ENCODE measurements around the gene ADPRM. TPM values are rescaled to one million over a fixed set of nuclear protein-coding genes. Genes with fewer than 3 reads are reported as not detected.

Gene ADPRM
- total and polyA plus RNA-seq, 4 donors, result 3.7 to 10.8 (median 6.7) TPM

DNA sequence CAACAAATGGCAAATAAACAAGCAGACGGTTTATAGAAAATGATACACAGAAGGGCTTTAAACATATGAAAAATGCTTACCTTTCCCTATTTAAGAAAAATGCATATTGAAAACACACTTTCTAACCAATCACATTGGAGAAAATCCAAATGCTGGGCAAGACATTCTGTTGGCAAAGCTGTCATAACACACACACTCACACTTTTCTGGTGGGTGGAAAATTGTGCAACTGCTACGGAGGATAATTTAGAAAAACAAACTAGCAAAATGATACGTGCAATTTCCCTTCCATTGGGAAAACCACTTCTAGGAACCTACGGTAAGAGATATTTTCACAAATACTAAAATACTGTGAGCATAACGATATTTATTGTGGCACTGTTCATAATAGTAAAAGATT lies 30.5 kb upstream of the ADPRM start:
- H3K27me3 ChIP-seq (ENCODE audit: control insufficient read depth in 4 of 4, insufficient read depth in 4 of 4, low read length in 3 of 4), result no peaks in the 10 kb centered on the region
- 77% methylated on average over 5 of the region's 5 CpGs for WGBS
- DNase-seq (ENCODE audit: low spot score), result no peak
- H3K9me3 ChIP-seq (ENCODE audit: control insufficient read depth in 4 of 4, low read length in 3 of 4), result no peaks in the 10 kb centered on the region
- no peak overlapping the region for H3K4me3 ChIP-seq (ENCODE audit: low read depth in 1 of 3, low read length in 3 of 3)
- H3K4me1 ChIP-seq (ENCODE audit: control insufficient read depth in 4 of 4, insufficient read depth in 4 of 4, low read length in 3 of 4), result no peaks in the 10 kb centered on the region
- H3K9ac ChIP-seq (ENCODE audit: low read depth in 1 of 2, low read length in 2 of 2), result no peak overlapping the region
- no peak overlapping the region for H3K27ac ChIP-seq (ENCODE audit: low read depth in 1 of 2, low read length in 2 of 2)
- H3K36me3 ChIP-seq (ENCODE audit: control insufficient read depth in 4 of 4, insufficient read depth in 3 of 4, low read depth in 1 of 4, low read length in 3 of 4), result no peaks in the 10 kb centered on the region
- TF ChIP-seq HNF4A (conservative IDR thresholded peaks at IDR 0.05) (no peak), ATF3 (IDR thresholded peaks at IDR 0.05) (no peak), GABPA (IDR thresholded peaks at IDR 0.05 in 1 of 2, conservative IDR thresholded peaks at IDR 0.05 in 1 of 2) (no peak), MAX (IDR thresholded peaks at IDR 0.05) (no peak)

DNA sequence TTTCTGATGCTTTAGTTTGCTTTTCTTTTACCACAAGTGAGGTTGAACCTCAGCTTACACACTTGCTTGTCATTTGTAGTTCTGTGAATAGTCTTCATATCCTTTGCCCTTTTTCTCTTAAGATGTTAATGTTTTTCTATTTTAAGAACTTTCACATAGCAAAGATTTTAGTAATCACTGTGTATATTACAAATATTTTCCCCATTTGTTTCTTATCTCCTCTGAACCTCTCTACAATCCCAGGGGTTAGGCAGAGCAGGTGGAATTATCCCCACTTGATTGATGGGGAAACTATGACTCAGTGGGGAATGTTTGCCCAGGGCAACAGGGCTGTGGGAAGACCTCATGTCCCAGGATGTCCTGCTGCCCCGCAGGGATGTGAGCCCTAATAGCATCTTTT lies 28.6 kb upstream of the ADPRM start:
- Histone ChIP-seq H3K27ac (ENCODE audit: low read depth in 1 of 2, low read length in 2 of 2) (no peak overlapping the region), H3K36me3 (ENCODE audit: control insufficient read depth in 4 of 4, insufficient read depth in 3 of 4, low read depth in 1 of 4, low read length in 3 of 4) (no peaks in the 10 kb centered on the region), H3K27me3 (ENCODE audit: control insufficient read depth in 4 of 4, insufficient read depth in 4 of 4, low read length in 3 of 4) (no peaks in the 10 kb centered on the region), H3K4me3 (ENCODE audit: low read depth in 1 of 3, low read length in 3 of 3) (no peak overlapping the region), H3K4me1 (ENCODE audit: control insufficient read depth in 4 of 4, insufficient read depth in 4 of 4, low read length in 3 of 4) (no peaks in the 10 kb centered on the region), H3K9ac (ENCODE audit: low read depth in 1 of 2, low read length in 2 of 2) (no peak overlapping the region), H3K9me3 (ENCODE audit: control insufficient read depth in 4 of 4, low read length in 3 of 4) (no peaks in the 10 kb centered on the region)
- TF ChIP-seq HNF4G (IDR thresholded peaks at IDR 0.05) (no peak), TAF1 (conservative IDR thresholded peaks at IDR 0.05) (no peak), YY1 (IDR thresholded peaks at IDR 0.05) (no peak), NR2F2 (IDR thresholded peaks at IDR 0.05) (no peak), JUND (IDR thresholded peaks at IDR 0.05) (no peak), RAD21 (IDR thresholded peaks at IDR 0.05) (no peak)
- DNase-seq (ENCODE audit: low spot score), result no peak
- WGBS, result 86% methylated on average over 1 of the region's 1 CpG

GRCh38 chr17:10673312-10673711 lies 24.1 kb upstream of the ADPRM start:
- no peak for DNase-seq (ENCODE audit: low spot score)
- Histone ChIP-seq H3K36me3 (ENCODE audit: control insufficient read depth in 4 of 4, insufficient read depth in 3 of 4, low read depth in 1 of 4, low read length in 3 of 4) (peaks cover 1 to 17% (median 11%) of the 10 kb centered on the region in 4 donors), H3K27ac (ENCODE audit: low read depth in 1 of 2, low read length in 2 of 2) (no peak overlapping the region), H3K27me3 (ENCODE audit: control insufficient read depth in 4 of 4, insufficient read depth in 4 of 4, low read length in 3 of 4) (no peaks in the 10 kb centered on the region), H3K9me3 (ENCODE audit: control insufficient read depth in 4 of 4, low read length in 3 of 4) (no peaks in the 10 kb centered on the region), H3K4me3 (ENCODE audit: low read depth in 1 of 3, low read length in 3 of 3) (no peak overlapping the region), H3K4me1 (ENCODE audit: control insufficient read depth in 4 of 4, insufficient read depth in 4 of 4, low read length in 3 of 4) (no peaks in the 10 kb centered on the region), H3K9ac (ENCODE audit: low read depth in 1 of 2, low read length in 2 of 2) (no peak overlapping the region)
- 97% methylated on average over 12 of the region's 12 CpGs for whole genome bisulfite sequencing
- TF ChIP-seq FOXA2 (IDR thresholded peaks at IDR 0.05) (no peak), SP1 (IDR thresholded peaks at IDR 0.05) (no peak), HNF4G (IDR thresholded peaks at IDR 0.05) (no peak), EGR1 (IDR thresholded peaks at IDR 0.05; ENCODE audit: low read depth in 2 of 2) (no peak), NR2F2 (IDR thresholded peaks at IDR 0.05) (no peak), HNF4A (conservative IDR thresholded peaks at IDR 0.05) (no peak), FOXA1 (IDR thresholded peaks at IDR 0.05) (no peak), ZBTB33 (IDR thresholded peaks at IDR 0.05) (no peak), ATF3 (IDR thresholded peaks at IDR 0.05) (no peak), MAX (IDR thresholded peaks at IDR 0.05) (no peak), JUND (IDR thresholded peaks at IDR 0.05) (no peak), GABPA (IDR thresholded peaks at IDR 0.05 in 1 of 2, conservative IDR thresholded peaks at IDR 0.05 in 1 of 2) (no peak), REST (IDR thresholded peaks at IDR 0.05) (no peak), RAD21 (IDR thresholded peaks at IDR 0.05) (no peak), TAF1 (conservative IDR thresholded peaks at IDR 0.05) (no peak)

All from liver (tissue), 9 donors.